ENCODE results near the gene GRK5.

Gene GRK5

GRCh38 chr10:119302172-119302571 lies 94.8 kb downstream of the GRK5 start:
- FAIRE-seq = no peak

- FAIRE-seq = no peak
Observed at GRCh38 chr10:119302591-119303253, 95.4 kb downstream of the GRK5 start.

DNA sequence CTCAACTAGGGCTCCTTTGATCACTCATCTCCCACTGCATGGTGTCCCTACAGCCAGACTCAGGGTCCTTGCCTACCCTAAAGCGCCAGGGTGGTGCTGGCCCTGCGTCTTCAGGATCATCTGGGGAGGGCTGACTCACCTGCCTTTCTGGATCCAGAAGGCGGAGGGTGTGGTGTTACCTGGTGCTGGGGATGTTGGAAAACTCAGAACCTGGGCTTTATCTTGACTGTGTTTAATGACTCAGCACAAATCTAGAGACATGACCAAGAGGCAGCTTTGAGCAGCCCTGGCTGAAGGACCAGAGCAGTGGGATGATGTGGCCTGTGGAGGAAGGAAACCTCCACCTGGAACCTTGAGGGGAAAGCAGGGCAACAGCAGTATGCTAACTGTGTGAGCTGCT lies 96.5 kb downstream of the GRK5 start:
- no peak for FAIRE-seq

GRCh38 chr10:119304541-119304940 lies 97.2 kb downstream of the GRK5 start:
- FAIRE-seq = no peak

- no peak for FAIRE-seq
Observed at GRCh38 chr10:119305860-119306513, 98.6 kb downstream of the GRK5 start.

DNA sequence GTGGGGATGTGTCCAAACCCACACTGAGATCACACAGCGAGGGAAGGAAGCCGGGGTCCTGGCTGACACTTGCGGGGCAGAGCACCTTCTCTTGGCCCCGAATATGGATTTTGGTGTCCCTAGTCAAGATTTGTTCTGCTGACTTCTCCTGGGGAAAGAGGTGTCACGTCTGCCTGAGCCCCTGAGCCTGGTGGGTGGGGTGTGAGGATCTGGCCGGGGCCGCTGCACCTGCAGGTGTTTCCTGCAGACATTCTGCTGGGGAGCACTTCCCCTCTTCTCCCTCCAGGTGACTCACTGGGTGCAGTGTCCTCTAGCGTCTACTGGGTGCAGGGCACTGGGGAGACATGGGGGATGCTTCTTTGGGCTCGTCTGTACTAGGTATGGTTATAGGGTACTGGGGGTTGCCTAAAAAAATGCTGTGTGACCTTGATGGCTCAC lies 99.2 kb downstream of the GRK5 start:
- FAIRE-seq = no peak

DNA sequence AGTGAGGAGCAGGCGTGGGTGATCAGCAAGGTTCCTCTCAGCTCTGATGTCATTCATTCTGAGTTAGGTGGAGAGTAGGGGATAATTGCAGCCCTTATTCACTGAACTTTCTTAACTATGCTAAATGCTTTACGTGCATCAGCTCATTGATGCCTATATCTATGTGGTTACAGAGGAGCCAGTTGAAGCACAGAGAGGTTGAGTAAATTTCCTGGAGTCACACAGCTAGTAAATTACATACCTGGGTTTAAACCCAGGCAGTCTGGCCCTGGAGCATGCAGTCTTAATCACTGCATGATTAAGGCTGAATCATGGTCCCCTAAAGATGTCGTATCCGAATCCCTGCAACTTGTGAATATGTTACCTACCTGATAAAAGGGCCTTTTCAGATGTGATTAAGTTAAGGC lies 99.6 kb downstream of the GRK5 start:
- no peak for FAIRE-seq

GRCh38 chr10:119308089-119308488 lies 100.7 kb downstream of the GRK5 start:
- no peak for FAIRE-seq

DNA sequence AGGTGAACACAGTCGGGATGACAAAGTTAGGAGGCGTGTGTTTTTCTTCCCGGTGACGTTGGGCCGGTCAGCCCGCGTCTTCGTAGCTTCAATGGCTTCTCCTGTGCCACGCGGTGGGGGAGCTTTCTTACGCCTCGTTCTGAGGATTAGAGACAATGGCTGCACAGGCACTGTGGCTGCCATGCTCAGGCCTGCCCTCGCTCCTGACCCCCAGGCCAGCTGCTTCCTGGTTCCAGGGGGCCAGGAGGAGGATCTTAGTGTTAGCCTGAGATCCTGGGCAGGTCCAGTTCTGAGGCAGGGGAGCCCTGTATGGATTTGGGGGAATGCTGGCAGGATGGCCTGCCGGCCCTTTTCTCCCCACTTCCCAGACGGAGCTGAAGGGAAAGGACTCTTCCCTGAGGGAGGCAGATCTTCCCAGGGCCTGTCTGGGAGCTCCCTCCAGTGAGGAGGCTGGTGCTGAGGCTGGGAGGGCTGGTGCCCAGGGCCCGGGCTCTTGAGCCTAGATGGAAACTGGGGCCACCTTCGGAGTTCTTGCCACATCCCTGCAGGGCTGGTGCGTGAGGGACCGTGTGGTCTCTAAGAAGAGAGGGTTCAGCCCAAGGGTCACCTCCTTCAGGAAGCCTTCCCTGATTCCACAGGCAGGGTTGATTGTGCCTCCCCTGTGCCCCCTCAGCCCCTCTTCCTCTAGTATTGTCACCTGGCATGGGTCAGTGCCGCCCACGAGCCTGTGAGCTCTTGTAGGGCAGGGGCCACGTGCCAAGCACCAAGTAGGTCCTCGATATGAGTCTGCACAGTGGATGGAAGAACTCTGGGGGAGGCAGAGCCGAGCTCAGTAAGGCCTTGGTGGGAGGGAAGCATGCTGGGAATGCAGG lies 101.4 kb downstream of the GRK5 start:
- FAIRE-seq = no peak

GRCh38 chr10:119309423-119309770 lies 102.0 kb downstream of the GRK5 start:
- no peak for FAIRE-seq

DNA sequence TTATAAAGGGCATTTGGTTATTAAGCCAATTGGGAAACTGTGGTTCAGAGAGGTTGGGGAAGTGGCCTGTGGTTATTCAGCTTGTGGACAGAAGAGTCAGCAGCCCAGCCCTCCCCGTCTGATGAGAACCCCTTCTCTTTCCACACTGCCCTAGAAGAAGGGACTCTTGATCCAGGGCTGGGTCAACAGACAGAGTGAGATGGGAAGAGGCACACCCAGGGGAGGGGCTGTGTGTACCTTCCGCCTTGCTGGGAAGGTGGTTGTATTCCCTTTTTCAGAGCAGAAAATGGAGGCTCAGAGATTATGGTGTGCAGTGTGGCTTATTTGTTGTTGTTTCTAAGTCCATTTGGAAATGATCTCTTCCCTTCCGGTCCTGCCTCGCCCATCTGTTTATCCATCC lies 103.4 kb downstream of the GRK5 start:
- FAIRE-seq = no peak

DNA sequence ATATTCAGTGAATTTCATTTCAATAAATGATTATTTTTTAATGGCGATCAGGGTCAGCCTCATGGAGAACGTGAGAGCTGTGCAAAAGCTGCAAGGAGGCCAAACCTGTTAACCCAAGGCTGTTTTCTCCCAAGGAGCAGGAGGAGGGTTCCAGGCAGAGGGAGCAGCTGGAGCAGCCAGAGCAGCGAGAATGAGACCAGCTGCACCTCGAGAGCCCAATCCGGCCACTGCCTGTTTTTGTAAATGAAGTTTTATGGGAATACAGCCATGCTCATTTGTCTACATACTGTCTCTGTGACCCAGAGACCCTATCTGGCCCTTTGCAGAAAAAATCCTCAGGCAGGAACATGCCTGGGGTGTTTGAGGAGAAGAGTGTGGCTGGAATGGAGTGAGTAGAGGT lies 104.9 kb downstream of the GRK5 start:
- FAIRE-seq = no peak

DNA sequence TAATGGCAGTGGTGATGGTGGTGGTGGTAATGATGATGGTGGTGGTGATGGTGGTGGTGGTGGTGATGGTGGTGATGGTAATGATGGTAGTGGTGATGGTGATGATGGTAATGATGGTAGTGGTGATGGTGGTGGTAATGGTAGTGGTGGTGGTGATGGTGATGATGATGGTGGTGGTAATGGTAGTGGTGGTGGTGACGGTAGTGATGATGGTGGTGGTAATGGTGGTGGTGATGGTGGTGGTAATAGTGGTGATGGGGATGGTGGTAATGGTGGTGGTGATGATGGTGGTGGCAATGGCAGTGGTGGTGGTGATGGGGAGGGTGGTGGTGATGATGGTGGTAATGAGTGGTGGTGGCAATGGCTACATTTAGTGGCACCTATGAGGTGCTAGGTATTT lies 105.7 kb downstream of the GRK5 start:
- FAIRE-seq = no peak

GRCh38 chr10:119313644-119314043 lies 106.3 kb downstream of the GRK5 start:
- FAIRE-seq = no peak

DNA sequence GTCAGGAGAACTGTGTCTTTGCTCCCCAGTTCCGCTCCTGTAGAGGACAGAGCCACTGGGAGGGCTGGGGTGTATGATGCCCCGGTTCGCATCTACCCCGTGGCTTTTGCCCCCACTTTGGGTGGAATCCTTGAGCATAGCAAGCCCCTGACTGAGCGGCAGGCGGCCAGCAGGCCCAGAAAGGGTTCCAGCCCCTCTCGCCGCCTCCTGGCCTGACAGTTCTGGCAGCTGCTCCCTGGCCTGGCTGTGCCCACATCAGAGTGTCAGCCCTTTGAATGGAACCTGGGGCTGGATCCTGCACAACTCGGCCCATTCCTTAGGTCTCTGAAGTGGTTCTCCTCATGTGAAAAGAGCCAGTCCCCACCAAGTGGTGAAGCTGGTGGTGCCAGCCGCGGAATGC lies 106.7 kb downstream of the GRK5 start:
- FAIRE-seq = no peak

DNA sequence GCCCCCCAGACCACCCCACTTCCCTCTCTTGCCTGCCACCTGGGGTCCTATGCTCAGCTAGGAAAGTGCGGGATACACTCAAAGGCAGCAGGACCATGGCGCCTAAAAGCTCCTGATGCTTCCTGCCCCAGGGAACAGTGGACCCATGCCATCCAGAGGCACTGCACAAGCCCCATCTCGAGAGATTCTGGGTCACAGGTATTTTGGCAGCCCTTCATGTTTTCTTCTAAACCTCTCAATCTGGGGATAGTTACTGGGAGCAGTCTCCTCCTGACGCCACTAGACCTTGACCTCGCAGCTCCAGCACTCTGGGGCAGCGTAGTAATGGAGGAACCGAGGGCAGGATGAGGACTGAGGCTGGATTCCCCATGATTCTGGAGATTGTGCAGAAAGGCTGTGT lies 107.1 kb downstream of the GRK5 start:
- FAIRE-seq = no peak

DNA sequence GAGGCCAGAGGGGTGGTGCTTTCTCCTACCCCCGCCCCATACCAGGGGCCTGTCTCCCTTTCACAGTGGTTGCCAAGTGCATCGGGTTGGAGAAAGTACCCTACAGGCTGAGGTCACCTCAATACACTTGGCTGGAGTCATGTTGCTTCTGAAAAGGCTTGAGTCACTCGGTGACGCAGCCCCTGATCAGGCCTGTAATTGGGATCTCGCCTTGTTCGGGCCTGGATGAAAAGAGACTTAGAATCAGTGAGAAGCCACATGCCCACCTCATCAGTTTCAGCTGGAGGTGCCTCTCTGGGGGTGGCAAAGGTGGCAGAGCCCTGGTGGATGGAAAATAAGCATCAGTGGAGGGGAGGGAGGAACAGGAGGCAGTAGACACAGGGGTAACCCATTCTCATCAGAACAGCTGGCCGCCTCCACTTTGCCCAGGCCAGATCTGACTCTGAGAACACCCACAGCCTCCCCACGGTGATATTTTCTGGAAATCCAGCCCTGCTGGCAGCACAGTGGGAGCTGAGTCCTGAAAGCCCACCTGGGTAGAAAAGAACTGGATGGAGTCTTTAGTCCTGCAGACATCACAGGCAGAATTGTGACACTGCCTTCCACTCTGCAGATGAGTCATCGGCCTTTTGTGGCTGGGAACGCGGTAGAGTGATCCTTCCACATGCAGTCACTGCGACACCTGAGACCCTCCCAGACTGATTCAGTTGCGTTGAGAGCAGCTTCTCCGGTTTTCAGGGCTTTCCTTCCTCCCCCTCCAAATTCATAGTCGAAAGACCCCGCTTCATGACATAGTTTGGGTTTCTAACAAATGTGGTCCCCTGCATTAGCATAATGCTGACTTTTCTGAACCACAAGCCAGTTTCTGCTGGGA lies 108.0 kb downstream of the GRK5 start:
- no peak for FAIRE-seq

- no peak for FAIRE-seq
Observed at GRCh38 chr10:119316002-119316358, 108.6 kb downstream of the GRK5 start.

- no peak for FAIRE-seq
Observed at GRCh38 chr10:119316729-119317097, 109.3 kb downstream of the GRK5 start.

DNA sequence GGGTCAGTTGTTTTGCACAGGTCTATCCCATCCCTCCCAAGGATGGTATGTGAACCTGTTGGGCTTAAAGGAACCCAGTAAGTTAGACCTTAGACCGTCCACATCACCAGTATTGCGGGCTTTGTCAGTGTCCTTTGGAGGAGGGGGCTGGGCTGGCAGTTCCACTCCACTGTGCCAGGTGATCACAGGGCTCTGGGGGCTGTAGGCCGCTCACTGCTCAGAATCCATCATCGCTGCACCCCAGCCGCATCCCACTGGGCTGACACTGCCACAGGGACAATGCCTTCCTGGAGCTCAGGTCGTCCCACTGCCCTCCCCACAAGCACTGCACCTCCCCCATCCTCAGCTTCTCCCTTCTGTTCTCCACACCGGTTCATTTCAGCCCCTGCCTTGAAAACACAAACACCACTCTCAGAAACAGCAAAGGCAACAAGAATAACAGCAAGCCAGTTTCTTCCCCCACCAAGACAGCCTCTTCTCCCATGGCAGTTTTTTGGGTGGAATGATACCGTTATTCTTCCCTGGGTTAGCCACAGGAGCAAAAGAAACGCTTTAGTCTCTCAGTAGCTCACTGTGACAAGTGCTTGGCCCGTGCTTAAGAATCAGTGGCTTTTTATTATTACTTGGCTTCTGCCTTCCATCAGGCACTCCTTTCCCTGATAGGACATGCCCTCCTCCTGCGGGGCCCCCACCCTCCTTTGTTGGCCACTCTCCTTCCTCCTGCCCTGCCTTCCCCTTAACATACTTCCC lies 111.2 kb downstream of the GRK5 start:
- no peak for FAIRE-seq

- no peak for FAIRE-seq
Observed at GRCh38 chr10:119319161-119319919, 112.0 kb downstream of the GRK5 start.

DNA sequence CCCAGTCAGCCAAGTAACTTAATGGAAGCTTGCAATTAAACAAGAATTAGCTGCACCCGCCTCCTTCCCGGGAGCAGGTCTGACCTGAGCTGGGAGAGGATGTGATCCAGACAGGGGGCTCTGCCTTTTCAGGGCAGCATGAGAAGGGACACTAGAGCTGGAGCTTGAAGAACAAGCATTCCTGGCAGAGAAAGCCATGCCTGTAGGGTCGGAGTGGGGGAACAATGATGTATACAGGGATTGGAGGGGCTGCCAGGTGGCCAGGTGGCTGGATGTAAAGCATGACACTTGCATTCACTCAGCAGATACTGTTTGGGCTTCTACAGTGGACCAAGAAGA lies 112.5 kb downstream of the GRK5 start:
- no peak for FAIRE-seq
